Liver (tissue), 9 donors: ENCODE results near the gene PPL. TPM values are rescaled to one million over a fixed set of nuclear protein-coding genes. Genes with fewer than 3 reads are reported as not detected.

Experiments
- DNase-seq: peaks from one replicate; pipeline ENCODE4 v3.0.0-alpha.2; 2017; ENCODE audit warnings: low spot score
- H3K27ac ChIP-seq, 2 donors: one replicate each; pipeline ENCODE4 v1.7.0; 2013; ENCODE audit warnings: inconsistent platforms in 2 of 2, low read length in 2 of 2, control low read depth in 1 of 2, low read depth in 1 of 2, mild to moderate bottlenecking in 1 of 2
- H3K27me3 ChIP-seq, 4 donors: one replicate each; pipeline versions ENCODE4 v1.6.1 to v1.7.0; 2013; ENCODE audit warnings: low read length in 3 of 4, inconsistent platforms in 1 of 4, mild to moderate bottlenecking in 1 of 4, moderate library complexity in 1 of 4; ENCODE audit not compliant: control insufficient read depth in 4 of 4, insufficient read depth in 4 of 4
- H3K36me3 ChIP-seq, 4 donors: one replicate each; pipeline versions ENCODE4 v1.6.1 to v1.7.0; 2013; ENCODE audit warnings: low read length in 3 of 4, mild to moderate bottlenecking in 3 of 4, low read depth in 1 of 4, moderate library complexity in 1 of 4; ENCODE audit not compliant: control insufficient read depth in 4 of 4, insufficient read depth in 3 of 4
- H3K4me1 ChIP-seq, 4 donors: one replicate each; pipeline versions ENCODE4 v1.6.1 to v1.7.0; 2013; ENCODE audit warnings: low read length in 3 of 4, mild to moderate bottlenecking in 3 of 4, moderate library complexity in 1 of 4; ENCODE audit not compliant: control insufficient read depth in 4 of 4, insufficient read depth in 4 of 4
- H3K4me3 ChIP-seq, 3 donors: one replicate each; pipeline versions ENCODE4 v1.6.1 to v1.7.0; 2013; ENCODE audit warnings: low read length in 3 of 3, control low read depth in 1 of 3, low read depth in 1 of 3, mild to moderate bottlenecking in 1 of 3
- H3K9ac ChIP-seq, 2 donors: one replicate each; pipeline ENCODE4 v1.7.0; 2013; ENCODE audit warnings: low read length in 2 of 2, mild to moderate bottlenecking in 2 of 2, moderate library complexity in 2 of 2, control low read depth in 1 of 2, low read depth in 1 of 2
- H3K9me3 ChIP-seq, 4 donors: one replicate each; pipeline versions ENCODE4 v1.6.1 to v1.7.0; 2013; ENCODE audit warnings: low read length in 3 of 4; ENCODE audit not compliant: control insufficient read depth in 4 of 4
- EGR1 ChIP-seq, 2 donors: IDR thresholded peaks; 2 replicates each; pipeline ENCODE4 v1.6.1; 2016 to 2018; ENCODE audit warnings: antibody characterized with exemption in 2 of 2, low read depth in 2 of 2
- FOXA1 ChIP-seq: IDR thresholded peaks from 2 replicates; pipeline ENCODE4 v1.6.1; 2016; ENCODE audit warnings: antibody characterized with exemption
- FOXA2 ChIP-seq: IDR thresholded peaks from 2 replicates; pipeline ENCODE4 v1.6.1; 2016; ENCODE audit warnings: antibody characterized with exemption
- GABPA ChIP-seq, 2 donors: IDR thresholded peaks in 1 of 2; conservative IDR thresholded peaks in 1 of 2; 2 replicates each; pipeline ENCODE4 v1.6.1; 2016; ENCODE audit warnings: antibody characterized with exemption in 2 of 2, mild to moderate bottlenecking in 1 of 2, moderate library complexity in 1 of 2
- HNF4A ChIP-seq, 2 donors: conservative IDR thresholded peaks; 2 replicates each; pipeline ENCODE4 v1.6.1; 2016; ENCODE audit warnings: antibody characterized with exemption in 2 of 2, mild to moderate bottlenecking in 2 of 2
- JUND ChIP-seq, 2 donors: IDR thresholded peaks; 2 replicates each; pipeline ENCODE4 v1.6.1; 2016; ENCODE audit warnings: antibody characterized with exemption in 2 of 2
- NR2F2 ChIP-seq: IDR thresholded peaks from 2 replicates; pipeline ENCODE4 v1.6.1; 2016; ENCODE audit warnings: antibody characterized with exemption
- RAD21 ChIP-seq, 2 donors: IDR thresholded peaks; 2 replicates each; pipeline ENCODE4 v1.6.1; 2016; ENCODE audit warnings: antibody characterized with exemption in 2 of 2, mild to moderate bottlenecking in 2 of 2
- SP1 ChIP-seq: IDR thresholded peaks from 2 replicates; pipeline ENCODE4 v1.6.1; 2018; ENCODE audit warnings: antibody characterized with exemption, mild to moderate bottlenecking
- TAF1 ChIP-seq: conservative IDR thresholded peaks from 2 replicates; pipeline ENCODE4 v1.6.1; 2016; ENCODE audit warnings: antibody characterized with exemption, mild to moderate bottlenecking
- YY1 ChIP-seq: IDR thresholded peaks from 2 replicates; pipeline ENCODE4 v1.6.1; 2016; ENCODE audit warnings: antibody characterized with exemption, mild to moderate bottlenecking
- WGBS: extraction: QIAGEN DNeasy Blood & Tissue Kit; methylation state at CpG from one replicate; pipeline ENCODE4 v1.1.7; 2013; 5-methylcytosine and 5-hydroxymethylcytosine counted together
- polyA plus RNA-seq, 2 donors: library from polyadenylated mRNA; stranded (reverse) in 1 of 2; unstranded in 1 of 2; fragments of 200-250 nt in 1 of 2; fragments of >200 nt in 1 of 2; fragmentation: Nextera tagmentation in 1 of 2; extraction: Ambion mirVana in 1 of 2; gene quantifications; one replicate each; pipeline versions ENCODE4 v1.2.1 to v1.2.3, GENCODE V29; 2013 to 2015
- total RNA-seq, 2 donors: library from RNA; depleted of rRNA; stranded (reverse); fragments of >200 nt; gene quantifications; one replicate each; pipeline ENCODE4 v1.2.3, GENCODE V29; 2014
- TF ChIP-seq, protein P1 (sequence below): IDR thresholded peaks from 2 replicates; pipeline ENCODE4 v1.6.1; 2016; ENCODE audit warnings: antibody characterized with exemption
- TF ChIP-seq, protein P2 (sequence below): fragments of 150-350 bp; IDR thresholded peaks from 2 replicates; pipeline ENCODE4 v1.5.1; 2017; ENCODE audit warnings: improper control_type of control experiment, low read depth, low read length; ENCODE audit not compliant: missing input control
- donor health status: healthy.
- donor health status: healthy.
- donor health status: healthy.
- donor health status: healthy.
- donor health status: healthy.

The PPL gene
- total and polyA plus RNA-seq, 4 donors = 2.1 to 26.0 (median 6.1) TPM

DNA sequence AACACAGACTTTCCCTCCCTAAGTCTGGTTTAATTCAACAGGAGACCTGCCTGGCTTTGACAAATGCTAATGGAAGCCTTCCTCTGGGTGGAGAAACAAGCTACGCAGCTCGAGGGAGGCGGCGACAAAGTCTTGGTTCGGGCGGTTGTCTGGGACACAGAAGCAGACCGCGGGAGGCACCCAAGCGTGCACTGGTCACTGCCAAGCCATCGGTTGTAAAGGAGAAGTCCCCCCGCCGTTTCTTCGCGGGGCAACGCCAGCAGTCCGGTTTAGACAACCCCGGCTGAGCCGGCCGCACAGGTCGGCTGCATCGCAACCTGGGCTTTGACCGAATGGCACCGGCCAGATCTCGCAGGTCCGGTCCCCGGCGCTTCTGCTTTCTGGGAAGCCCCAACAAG, 90.4 kb downstream of the PPL start:
- TF ChIP-seq YY1 (peak; percentile 48), RAD21 (IDR thresholded peaks at IDR 0.05) (peak in 1 of 2 donors; percentile 36), TAF1 (peak; percentile 35), FOXA2 (no peak), JUND (IDR thresholded peaks at IDR 0.05) (no peak), GABPA (IDR thresholded peaks at IDR 0.05 in 1 of 2, conservative IDR thresholded peaks at IDR 0.05 in 1 of 2) (no peak), HNF4A (conservative IDR thresholded peaks at IDR 0.05) (no peak)
- TF ChIP-seq, protein P1, sequence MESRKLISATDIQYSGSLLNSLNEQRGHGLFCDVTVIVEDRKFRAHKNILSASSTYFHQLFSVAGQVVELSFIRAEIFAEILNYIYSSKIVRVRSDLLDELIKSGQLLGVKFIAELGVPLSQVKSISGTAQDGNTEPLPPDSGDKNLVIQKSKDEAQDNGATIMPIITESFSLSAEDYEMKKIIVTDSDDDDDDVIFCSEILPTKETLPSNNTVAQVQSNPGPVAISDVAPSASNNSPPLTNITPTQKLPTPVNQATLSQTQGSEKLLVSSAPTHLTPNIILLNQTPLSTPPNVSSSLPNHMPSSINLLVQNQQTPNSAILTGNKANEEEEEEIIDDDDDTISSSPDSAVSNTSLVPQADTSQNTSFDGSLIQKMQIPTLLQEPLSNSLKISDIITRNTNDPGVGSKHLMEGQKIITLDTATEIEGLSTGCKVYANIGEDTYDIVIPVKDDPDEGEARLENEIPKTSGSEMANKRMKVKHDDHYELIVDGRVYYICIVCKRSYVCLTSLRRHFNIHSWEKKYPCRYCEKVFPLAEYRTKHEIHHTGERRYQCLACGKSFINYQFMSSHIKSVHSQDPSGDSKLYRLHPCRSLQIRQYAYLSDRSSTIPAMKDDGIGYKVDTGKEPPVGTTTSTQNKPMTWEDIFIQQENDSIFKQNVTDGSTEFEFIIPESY = no peak
- WGBS = under 1% methylated on average over 27 of the region's 27 CpGs
- H3K4me1 ChIP-seq = peaks cover 4 to 37% (median 32%) of the 10 kb centered on the region in 4 donors

DNA sequence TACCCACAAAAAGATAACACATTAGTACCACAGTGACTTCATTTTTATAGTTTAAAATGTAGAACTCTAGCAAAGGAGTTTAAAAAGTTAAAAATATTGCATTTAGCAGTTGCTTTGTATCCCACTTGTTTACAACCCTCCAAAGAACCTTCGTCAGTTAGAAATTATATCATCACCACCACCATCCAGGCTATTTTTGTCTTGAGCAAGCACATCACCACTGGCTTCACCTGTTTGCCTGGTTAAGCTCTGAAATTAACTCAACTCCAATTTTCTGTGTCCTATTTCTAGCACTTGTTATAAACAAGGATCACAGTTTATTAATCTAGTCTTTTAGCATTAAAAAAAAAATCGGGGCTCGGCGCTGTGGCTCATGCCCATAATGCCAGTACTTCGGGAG, 96.0 kb downstream of the PPL start:
- Histone ChIP-seq H3K27me3 (no peaks in the 10 kb centered on the region), H3K36me3 (peaks cover 11 to 64% (median 39%) of the 10 kb centered on the region in 4 donors), H3K27ac (no peak overlapping the region), H3K9ac (no peak overlapping the region), H3K4me3 (no peak overlapping the region), H3K9me3 (no peaks in the 10 kb centered on the region), H3K4me1 (peaks cover 0 to 9% (median 7%) of the 10 kb centered on the region in 4 donors)
- whole genome bisulfite sequencing = 77% methylated on average over 5 of the region's 5 CpGs
- no peak for TF ChIP-seq SP1
- DNase-seq = no peak

More for the DNA sequence above, 90.4 kb downstream of the PPL start:
- Histone ChIP-seq H3K36me3 (peaks cover 4 to 29% (median 20%) of the 10 kb centered on the region in 4 donors), H3K27me3 (no peaks in the 10 kb centered on the region), H3K9me3 (no peaks in the 10 kb centered on the region), H3K27ac (peak overlapping the region; percentile 91 to 95), H3K9ac (peak overlapping the region; percentile 7 to 86), H3K4me3 (peak overlapping the region; percentile 81 to 95 (median 89))
- DNase-seq = peak; percentile 74

DNA sequence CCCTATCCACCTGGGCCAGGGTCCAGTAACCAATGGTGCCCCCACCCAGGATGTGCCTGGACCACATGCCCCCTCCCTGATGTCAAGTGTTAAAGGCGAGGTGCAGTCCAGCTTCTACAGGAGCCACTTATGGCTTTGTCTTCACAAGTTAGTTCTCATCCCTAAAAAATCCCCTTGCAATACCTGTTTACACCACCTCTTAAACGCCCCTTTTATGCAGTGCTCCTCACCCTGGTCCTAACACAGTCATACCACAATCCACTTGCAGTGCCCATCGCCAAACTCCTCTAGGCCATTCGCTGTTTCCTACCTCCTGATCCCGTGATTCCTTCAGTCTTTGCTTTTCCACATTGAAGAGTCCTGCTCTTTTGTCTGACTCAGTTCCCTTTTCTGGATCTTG, 97.0 kb downstream of the PPL start:
- no peak overlapping the region for H3K27ac ChIP-seq
- no peaks in the 10 kb centered on the region for H3K4me1 ChIP-seq
- TF ChIP-seq SP1 (no peak), EGR1 (IDR thresholded peaks at IDR 0.05; ENCODE audit: low read depth in 2 of 2) (no peak), NR2F2 (no peak), TAF1 (no peak), JUND (IDR thresholded peaks at IDR 0.05) (no peak), FOXA2 (no peak), RAD21 (IDR thresholded peaks at IDR 0.05) (no peak), FOXA1 (no peak)
- TF ChIP-seq, protein P2, sequence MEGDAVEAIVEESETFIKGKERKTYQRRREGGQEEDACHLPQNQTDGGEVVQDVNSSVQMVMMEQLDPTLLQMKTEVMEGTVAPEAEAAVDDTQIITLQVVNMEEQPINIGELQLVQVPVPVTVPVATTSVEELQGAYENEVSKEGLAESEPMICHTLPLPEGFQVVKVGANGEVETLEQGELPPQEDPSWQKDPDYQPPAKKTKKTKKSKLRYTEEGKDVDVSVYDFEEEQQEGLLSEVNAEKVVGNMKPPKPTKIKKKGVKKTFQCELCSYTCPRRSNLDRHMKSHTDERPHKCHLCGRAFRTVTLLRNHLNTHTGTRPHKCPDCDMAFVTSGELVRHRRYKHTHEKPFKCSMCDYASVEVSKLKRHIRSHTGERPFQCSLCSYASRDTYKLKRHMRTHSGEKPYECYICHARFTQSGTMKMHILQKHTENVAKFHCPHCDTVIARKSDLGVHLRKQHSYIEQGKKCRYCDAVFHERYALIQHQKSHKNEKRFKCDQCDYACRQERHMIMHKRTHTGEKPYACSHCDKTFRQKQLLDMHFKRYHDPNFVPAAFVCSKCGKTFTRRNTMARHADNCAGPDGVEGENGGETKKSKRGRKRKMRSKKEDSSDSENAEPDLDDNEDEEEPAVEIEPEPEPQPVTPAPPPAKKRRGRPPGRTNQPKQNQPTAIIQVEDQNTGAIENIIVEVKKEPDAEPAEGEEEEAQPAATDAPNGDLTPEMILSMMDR = no peak
- H3K4me3 ChIP-seq = no peak overlapping the region
- DNase-seq = no peak
- WGBS = 96% methylated on average over 5 of the region's 5 CpGs
- no peaks in the 10 kb centered on the region for H3K27me3 ChIP-seq
- no peaks in the 10 kb centered on the region for H3K9me3 ChIP-seq
- H3K9ac ChIP-seq = no peak overlapping the region
- peaks cover 11 to 63% (median 39%) of the 10 kb centered on the region in 4 donors for H3K36me3 ChIP-seq
